NCI-H2227 treated with DMSO at 0.1 percent for 48 hours (cell line): ENCODE data around the gene UBE4B.
"Not testable (repeated sequence)": the region's sequence is repeated elsewhere in the genome, so short reads cannot be mapped to it uniquely, and the experiment has no call there.

Source experiments
- DNase-seq: peaks from one replicate; lab custom pipeline; 2025; lab: John Stamatoyannopoulos, UW

Gene UBE4B

DNA sequence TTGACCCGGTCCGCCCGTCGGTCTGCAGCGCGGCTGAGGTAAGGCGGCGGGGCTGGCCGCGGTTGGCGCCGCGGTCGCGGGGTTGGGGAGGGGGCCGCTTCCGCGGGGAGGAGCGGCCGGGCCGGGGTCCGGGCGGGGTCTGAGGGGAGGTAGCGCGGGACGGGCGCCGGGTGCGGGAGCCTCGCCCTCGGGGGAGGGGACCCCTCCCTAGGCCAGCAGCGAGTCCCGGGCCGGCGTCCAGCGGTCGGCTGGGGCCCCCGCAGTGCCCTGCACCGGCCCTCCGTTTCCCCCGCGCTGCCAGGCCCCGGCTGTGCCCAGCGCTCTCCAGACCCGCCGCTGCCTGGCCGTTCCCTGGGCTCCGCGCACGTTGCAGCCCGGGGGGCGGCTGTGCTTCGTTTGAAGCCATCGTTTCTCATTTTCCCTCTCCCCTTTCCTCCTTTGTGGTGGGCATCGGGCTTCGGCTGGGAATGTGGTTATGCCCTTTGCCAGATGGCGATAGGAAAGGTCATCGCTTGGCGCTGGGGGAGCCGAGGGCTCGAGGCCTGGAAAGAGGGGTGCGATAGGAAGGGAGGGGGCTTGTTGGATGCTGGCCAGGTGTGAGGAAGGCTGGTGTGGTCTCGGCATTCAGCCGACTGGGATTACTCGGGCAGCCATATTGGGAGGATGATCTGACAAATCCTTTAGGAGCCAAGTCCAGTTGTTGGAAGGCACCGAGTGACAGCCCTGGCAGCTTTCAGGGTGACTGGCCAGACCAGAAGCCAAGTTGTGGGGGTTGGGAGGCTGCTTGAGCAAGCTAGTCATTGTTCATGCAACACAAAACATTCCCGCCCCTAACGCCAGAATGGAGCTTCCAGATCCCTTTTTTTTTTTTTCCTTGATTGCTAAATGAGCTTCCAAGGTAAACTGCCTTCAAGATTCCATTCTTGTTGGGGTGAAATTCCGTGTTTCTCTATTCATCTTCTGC, 178.4 kb downstream of the UBE4B start:
- DNase-seq: peak; percentile 43

DNA sequence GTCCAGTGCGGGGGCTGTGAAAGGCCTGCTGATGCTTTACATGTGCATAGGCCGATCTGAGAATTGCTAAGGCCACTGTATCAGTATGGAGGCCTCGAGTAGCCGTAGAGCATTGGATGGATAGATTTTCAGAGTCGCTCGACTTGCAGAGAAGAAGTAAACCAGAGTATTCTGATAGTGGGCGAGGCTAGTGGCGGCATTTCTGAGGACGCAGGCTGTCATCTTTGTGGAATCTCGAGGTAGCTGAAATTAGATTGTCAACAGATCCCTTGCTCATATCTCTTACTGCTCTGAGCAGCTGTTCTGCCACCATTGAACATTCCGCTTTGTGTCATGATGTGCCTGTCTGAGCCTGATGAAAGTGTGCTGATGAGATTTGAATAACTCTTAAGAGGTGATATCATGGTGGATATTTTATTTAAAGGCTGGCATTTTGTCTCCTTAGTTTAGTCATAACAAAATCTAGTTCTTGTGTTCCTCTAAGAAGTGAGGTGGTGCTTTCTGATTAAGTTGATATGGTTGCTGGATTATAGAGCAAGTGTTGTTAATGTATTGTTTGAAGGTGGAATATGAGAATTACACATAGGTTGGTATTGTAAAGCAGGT, 179.2 kb downstream of the UBE4B start:
- peak; percentile 43 for DNase-seq

DNA sequence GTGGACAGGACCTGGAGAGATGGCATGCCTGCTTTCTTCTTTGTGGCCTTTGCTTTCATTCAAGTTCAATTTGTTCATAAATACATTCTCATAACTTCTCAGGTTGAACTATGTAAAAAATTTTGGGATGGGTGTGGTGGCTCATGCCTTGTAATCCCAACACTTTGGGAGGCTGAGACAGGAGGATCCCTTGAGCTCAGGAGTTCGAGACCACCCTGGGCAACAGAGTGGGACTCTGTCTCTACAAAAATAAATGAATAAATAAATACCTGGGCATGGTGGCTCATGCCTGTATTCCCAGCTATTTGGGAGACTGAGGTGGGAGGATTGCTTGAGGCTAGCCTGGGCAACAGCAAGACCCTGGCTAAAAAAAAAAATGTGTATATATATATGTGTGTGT, 179.7 kb downstream of the UBE4B start:
- DNase-seq: no peak

DNA sequence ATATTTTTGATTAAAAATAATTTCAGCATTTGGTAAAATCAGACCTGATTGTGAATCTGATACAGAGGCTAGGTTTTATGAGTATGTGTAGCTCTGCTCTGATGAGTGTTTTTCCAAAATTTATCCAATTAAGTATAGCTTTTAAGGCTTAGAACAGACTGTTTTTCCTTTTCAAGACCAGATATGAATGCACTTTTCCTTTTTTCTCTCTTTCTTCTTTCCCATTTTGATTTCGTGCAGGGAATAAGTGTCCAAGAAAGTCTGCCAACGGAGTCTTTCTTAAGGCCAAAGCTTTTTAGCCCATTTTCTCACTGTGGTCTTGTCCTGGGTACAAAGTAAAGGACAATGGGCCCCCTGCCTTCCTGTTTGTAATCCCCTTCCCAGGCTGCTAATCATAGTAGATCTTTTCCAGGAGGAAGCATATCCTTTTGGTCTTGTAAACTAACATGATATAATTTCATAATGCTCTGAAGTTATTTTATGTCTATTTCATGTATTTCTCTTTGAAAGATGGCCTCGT, 180.5 kb downstream of the UBE4B start:
- DNase-seq: no peak

DNA sequence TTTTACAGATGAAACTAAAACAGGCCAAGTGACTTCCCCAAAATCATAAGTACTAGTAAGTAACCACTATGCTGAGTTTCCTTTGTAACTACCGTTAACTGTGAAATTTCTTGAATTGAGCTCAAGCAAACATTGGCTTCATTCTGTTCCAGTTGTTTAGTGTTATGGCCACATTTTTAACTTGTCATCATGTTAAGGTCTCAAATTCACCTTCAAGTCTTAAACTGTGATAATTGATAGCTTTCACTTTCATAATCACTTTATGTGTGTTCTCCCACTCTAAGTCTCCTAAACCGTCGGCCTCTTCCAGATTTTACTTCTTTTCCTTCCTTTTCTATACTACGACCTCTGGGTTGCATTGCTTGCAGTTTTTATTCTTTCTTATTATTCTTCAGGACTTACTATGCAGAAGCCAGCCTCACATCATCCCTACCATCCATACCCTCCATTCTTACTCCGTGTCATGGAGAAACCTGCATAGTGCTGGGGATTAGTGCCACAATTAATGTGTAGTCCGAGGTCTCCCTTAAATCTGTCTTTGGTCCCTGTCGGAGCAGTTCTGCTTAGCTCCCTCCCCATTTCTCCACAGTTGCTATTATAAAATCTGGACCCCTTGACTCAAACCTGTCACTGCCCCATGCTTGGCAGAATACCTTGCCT, 183.5 kb downstream of the UBE4B start:
- DNase-seq: no peak

DNA sequence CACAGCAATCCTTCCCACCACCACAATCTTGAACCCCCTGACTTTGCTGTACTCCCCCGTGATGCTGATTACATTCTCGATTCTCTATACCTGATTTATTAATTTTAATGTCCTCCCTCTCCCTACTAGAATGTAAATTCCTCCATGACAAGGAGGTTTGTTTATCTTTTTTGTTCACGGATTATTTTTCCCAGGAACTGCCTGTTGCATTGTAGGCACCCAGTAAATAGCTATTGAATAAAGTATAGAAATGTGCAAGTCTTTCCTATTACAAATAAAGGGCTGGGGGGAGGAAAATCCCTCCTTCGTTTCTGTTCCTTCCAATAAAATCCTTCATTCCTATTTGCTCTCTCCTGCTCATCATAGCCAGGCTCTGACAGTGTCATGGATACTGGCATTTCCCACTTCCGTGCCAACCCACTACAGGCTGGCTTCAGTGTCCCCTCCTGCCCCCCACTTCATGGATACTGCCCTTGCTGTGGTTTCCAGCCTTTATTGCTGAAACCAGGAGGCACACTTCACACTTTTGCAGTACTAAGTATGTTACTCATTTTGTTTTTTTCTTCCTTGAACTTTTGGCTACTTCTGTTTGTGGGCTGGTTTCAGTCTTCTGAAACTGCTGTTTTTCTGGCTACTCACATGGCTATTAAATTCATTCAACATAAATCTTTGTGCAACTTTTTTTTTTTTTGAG, 185.1 kb downstream of the UBE4B start:
- DNase-seq: no peak

DNA sequence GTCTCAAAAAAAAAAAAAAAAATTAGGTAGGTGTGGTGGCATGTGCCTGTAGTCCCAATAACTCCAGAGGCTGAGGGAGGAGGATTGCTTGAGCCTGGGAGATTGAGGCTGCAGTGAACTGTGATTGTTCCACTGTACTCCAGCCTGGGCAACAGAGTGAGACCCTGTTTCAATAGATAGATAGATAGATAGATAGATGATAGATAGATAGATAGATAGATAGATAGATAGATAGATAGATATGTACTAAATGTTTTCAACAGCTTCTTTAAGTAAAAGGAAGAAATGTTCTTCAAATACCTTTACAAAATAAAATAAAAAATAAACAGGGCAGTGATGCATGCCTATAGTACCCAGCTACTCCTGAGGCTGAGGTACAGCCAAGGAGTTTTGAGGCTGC, 187.4 kb downstream of the UBE4B start:
- no peak for DNase-seq

DNA sequence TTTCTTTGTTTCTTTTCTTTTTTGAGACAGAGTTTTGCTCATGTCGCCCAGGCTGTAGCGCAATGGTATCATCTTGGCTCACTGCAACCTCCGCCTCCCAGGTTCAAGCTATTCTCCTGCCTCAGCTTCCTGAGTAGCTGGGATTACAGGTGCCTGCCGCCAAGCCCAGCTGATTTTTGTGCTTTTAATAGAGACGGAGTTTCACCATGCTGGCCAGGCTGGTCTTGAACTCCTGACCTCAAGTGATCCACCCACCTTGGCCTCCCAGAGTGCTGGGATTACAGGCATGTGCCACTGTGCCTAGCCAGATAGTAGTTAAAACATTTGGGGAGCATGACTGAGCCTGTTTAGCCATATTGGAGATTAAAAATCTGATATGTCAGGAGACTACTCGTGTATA, 187.9 kb downstream of the UBE4B start:
- not testable (repeated sequence) for DNase-seq

DNA sequence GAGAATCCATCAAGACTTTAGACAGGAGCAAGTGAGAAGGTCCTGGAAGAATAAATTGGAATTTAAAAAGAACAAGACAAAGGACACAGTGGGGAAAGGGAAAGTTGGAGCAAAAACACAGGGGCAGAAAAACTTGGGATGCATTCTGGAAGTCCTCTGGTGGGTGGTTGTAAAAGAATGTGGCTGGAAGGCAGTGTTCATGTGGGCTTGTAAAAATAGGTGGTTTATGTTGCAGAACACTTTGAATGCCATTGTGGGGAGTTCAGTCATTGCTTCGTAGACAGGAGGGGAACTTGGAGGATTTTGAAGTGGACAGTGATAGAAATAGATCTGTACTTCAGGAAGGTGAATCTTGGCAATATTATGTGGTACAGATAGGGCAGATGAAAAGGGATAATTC, 192.8 kb downstream of the UBE4B start:
- no peak for DNase-seq

DNA sequence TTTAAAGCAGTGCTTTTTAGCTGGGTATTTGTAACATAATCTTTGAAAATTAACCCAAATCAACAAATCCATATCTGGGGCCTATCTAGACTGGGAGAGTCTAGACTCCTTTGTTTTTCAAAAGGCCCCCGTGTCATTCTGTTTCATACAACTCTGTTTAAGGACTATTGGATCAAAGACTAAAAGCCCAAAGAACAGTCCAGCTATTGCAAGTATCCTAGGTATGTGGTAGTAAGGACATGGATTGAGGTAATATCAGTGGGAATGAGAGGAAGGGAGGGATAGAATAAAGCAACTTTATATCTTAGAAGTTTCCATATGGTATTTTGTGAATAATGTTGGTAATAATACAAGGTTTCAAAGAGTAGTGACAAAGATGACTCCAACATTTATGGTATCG, 195.8 kb downstream of the UBE4B start:
- no peak for DNase-seq

DNA sequence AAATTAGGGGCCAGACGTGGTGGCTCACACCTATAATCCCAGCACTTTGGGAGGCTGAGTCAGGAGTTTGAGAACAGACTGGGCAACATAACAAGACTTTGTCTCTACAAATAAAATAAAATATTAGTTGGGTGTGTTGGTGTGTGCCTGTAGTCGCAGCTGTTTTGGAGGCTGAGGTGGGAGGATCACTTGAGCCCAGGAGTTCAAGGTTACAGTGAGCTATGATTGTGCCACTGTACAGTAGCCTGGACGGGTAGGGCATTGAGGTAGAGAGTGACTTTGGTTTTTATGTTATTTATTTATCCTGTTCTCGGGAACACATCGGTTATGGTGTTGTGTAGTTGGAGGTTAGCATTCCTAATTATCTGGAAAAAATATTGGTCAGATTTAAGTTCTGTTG, 197.1 kb downstream of the UBE4B start:
- no peak for DNase-seq
